Sigmoid colon (tissue), 4 donors: ENCODE measurements around the gene PROC.

ENCODE experiments used
- EP300 ChIP-seq, 4 donors: sonication (generic); formaldehyde crosslinking; IDR thresholded peaks; one replicate each; pipeline ENCODE4 v1.6.1; 2017; ENCODE audit warnings: antibody characterized with exemption in 4 of 4
- TF ChIP-seq, protein P1 (sequence below), 4 experiments: fragments of 450-650 bp in 3 of 4; fragments of 200-600 bp in 1 of 4; IDR thresholded peaks; one replicate each; pipeline ENCODE4 v1.5.1; 2016 to 2019; ENCODE audit warnings: antibody characterized with exemption in 4 of 4, mild to moderate bottlenecking in 3 of 4, moderate library complexity in 2 of 4

DNA sequence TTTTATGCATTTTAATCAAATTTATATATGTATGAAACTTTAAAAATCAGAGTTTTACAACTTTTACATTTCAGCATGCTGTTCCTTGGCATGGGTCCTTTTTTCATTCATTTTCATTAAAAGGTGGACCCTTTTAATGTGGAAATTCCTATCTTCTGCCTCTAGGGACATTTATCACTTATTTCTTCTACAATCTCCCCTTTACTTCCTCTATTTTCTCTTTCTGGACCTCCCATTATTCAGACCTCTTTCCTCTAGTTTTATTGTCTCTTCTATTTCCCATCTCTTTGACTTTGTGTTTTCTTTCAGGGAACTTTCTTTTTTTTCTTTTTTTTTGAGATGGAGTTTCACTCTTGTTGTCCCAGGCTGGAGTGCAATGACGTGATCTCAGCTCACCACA is 5.7 kb downstream of the PROC start:
- TF ChIP-seq, protein P1, sequence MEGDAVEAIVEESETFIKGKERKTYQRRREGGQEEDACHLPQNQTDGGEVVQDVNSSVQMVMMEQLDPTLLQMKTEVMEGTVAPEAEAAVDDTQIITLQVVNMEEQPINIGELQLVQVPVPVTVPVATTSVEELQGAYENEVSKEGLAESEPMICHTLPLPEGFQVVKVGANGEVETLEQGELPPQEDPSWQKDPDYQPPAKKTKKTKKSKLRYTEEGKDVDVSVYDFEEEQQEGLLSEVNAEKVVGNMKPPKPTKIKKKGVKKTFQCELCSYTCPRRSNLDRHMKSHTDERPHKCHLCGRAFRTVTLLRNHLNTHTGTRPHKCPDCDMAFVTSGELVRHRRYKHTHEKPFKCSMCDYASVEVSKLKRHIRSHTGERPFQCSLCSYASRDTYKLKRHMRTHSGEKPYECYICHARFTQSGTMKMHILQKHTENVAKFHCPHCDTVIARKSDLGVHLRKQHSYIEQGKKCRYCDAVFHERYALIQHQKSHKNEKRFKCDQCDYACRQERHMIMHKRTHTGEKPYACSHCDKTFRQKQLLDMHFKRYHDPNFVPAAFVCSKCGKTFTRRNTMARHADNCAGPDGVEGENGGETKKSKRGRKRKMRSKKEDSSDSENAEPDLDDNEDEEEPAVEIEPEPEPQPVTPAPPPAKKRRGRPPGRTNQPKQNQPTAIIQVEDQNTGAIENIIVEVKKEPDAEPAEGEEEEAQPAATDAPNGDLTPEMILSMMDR (IDR thresholded peaks at IDR 0.05), result no peak
- TF ChIP-seq EP300 (IDR thresholded peaks at IDR 0.05), result no peak
